ENCODE data around the gene PINK1. TPM values are rescaled to one million over a fixed set of nuclear protein-coding genes. Genes with fewer than 3 reads are reported as not detected.

Gene PINK1
- total RNA-seq, 1 donor from 2014 or later = 61.9 TPM

- DNase-seq (ENCODE audit: low spot score) = no peak
These were observed 22.3 kb upstream of the PINK1 start for GRCh38 chr1:20610970-20611369.

- no peak for DNase-seq (ENCODE audit: low spot score)
These were observed 21.6 kb upstream of the PINK1 start for GRCh38 chr1:20611652-20612051.

DNA sequence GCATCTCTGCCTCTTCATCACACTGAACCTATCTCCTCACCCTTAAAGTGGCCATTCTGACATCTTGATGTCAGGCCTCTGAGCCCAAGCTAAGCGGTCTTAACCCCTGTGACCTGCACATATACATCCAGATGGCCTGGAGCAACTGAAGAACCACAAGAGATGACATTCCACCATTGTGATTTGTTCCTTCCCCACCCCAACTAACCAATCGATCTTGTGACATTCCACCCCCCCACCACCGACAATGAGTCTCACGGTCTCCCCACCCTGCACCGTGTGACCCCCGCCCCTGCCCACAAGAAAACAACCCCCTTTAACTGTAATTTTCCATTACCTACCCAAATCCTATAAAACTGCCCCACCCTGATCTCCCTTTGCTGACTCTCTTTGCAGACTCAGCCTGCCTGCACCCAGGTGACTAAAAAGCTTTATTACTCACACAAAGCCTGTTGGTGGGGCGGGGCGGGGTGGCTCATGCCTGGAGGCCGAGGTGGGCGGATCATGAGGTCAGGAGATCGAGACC, 21.0 kb upstream of the PINK1 start:
- no peak for DNase-seq (ENCODE audit: low spot score)

DNA sequence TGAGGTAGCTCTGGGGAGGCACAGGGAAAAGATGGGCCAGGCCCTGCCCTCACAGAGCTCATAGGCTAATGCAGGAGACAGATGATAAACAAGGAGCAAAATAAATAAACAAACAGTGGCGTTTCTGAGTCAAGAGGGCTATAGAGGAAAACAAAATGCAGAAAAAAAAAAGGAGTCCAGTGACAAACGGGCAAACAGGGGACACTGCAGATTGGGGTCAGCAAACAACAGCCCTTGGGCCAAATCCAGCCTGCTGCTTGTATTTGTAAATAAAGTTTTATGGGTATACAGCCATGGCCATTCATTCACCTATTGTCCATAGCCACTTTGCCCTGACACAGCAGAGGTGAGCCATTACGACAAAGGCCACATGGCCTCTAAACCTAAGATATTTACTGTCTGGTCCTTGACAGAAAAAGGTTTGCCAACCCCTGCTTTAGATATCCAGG, 19.1 kb upstream of the PINK1 start:
- no peak for DNase-seq (ENCODE audit: low spot score)

GRCh38 chr1:20615946-20616846, 17.1 kb upstream of the PINK1 start:
- no peak for DNase-seq (ENCODE audit: low spot score)

DNA sequence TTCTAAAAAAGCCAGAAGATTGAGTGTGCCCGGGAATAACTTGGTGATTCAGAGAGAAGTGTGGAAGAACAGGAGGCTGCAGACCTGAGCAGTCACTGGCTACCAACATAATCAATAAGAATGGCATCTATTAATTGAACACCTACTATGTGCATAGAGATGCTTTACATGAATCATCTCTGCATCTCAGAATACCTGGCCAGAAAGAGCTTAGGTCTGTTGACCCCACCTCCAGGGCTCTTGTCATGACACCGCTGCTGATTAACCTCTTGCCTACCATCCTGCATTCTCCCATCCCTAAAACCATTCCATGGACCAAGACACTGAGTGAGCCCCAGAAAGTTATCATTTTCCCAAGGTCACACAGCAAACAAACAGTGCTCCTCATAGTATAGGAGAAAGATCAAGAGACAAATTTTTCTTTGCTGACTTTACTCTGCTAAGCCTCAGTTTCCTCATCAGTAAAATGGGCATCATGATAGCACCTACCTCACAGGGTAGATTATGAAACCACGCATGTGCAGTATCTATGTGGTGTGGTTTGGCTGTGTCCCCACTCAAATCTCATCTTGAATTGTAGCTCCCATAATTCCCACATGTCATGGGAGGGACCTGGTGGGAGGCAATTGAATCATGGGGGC, 16.3 kb upstream of the PINK1 start:
- no peak for DNase-seq (ENCODE audit: low spot score)

GRCh38 chr1:20618550-20618949, 14.7 kb upstream of the PINK1 start:
- no peak for DNase-seq (ENCODE audit: low spot score)

GRCh38 chr1:20619999-20620398, 13.3 kb upstream of the PINK1 start:
- no peak for DNase-seq (ENCODE audit: low spot score)

- DNase-seq (ENCODE audit: low spot score) = no peak
These were observed 12.2 kb upstream of the PINK1 start for GRCh38 chr1:20621012-20621411.

- no peak for DNase-seq (ENCODE audit: low spot score)
These were observed 8.5 kb upstream of the PINK1 start for GRCh38 chr1:20624709-20625108.

- DNase-seq (ENCODE audit: low spot score) = no peak
These were observed 7.8 kb upstream of the PINK1 start for GRCh38 chr1:20625176-20626097.

DNA sequence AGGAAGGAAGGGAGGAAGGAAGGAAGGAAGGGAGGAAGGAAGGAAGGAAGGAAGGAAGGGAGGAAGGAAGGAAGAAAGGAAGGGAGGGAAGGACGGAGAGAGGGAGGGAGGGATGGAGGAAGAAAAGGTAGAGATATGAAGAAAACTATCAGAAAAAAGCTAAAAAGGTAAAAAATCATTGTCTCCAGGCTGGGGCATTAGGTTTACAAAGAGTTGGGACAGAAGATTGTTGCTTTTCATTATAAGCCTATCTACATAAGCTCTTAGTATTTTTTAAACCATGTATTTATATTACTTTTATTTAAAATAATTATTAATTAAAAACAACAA, 7.2 kb upstream of the PINK1 start:
- no peak for DNase-seq (ENCODE audit: low spot score)

- no peak for DNase-seq (ENCODE audit: low spot score)
These were observed 6.7 kb upstream of the PINK1 start for GRCh38 chr1:20626524-20626923.

- DNase-seq (ENCODE audit: low spot score) = no peak
These were observed 2.5 kb upstream of the PINK1 start for GRCh38 chr1:20630729-20631128.

DNA sequence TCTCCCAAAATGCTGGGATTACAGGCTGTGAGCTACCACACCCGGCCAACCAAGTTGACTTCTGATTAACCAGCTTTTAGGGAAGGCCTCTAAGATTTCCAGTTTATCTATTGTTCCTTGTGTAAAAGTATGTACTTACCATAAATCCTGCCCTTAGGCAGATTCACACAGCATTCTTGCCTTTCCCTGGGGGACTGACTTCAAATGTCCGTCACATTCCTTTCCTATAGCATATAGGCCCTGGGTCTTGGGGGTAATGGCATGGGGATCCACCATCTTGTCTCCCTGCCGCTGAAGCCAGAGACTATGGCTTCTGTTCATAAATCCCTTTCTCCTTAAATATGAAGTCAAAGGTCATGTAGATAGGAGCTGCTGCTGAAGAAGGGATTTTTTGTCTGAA, 872 bp upstream of the PINK1 start:
- DNase-seq (ENCODE audit: low spot score) = no peak

DNA sequence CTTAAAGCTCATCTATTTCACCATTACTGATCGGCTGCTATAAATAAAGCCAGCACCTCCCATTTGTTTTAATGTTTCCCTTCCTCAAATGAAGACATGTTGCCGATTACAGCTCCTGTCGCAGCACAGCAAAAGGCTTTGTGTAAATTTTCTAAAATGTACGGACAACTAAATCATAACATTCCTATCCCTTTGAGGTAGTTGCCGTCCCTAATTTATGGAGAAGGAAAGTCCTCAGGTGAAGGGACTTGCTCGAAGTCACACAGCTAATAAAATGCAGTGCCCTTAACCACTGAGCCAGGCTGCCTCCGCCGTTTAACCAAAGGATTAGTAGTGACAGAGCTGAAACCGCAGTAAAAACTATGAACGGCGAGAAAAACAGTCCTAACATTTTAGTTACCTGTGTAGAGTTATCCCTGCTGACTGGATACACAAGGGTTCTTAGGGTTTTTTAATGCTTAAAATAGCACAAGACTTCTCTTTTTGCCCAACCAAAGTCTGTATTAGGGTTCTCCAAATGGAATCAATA, 871 bp downstream of the PINK1 start:
- peak; percentile 11 for DNase-seq (ENCODE audit: low spot score)

- DNase-seq (ENCODE audit: low spot score) = peak; percentile 17
These were observed 1.4 kb downstream of the PINK1 start for GRCh38 chr1:20634594-20635084.

DNA sequence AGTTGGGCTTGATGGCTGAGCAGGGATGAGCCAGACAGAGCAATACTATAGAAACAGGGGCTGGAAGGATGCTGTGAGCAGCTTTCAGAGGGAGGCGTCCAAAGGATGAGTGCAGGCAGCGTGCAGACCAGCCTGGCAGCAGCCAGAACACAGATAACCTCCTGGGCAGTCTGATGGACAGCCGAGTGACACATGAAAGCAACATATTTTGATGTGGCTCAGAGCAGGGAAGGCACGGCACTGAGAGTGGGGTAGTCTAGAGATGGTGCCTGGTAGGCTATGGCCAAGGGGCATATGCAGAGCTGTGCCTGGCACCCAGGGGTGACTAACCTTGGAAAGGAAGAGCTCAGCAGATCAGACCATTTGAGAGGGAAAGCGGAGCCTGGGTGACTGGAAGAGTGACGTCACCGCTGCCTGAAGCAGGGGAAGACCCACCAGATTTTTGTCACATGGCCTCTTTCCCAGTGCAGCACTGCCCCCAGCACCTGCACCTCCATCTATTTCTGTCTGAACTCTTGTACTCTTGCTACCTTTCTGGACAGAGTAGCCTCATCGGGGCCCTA, 3.6 kb downstream of the PINK1 start:
- no peak for DNase-seq (ENCODE audit: low spot score)

- DNase-seq (ENCODE audit: low spot score) = peak; percentile 46
These were observed 6.9 kb downstream of the PINK1 start for GRCh38 chr1:20640183-20640597.

DNA sequence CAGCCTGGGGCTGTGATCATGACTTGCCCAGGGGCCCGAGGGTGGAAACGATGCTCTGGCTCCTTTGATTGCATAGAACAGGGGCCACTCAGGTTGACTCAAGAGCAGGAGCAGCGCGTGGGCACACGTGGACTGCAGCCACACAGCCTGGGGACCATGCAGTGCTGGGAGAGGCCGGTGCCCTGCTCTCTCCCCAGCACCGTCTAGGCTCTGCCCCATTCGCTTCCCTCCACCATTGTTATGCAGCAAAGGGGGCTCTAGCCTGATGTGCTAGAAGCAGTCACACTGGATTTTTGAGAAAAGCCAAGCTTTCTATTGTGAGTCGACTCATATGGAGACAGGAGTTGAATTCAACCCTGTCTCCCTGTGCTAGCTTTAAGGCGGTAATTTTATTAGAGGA, 8.7 kb downstream of the PINK1 start:
- no peak for DNase-seq (ENCODE audit: low spot score)

DNA sequence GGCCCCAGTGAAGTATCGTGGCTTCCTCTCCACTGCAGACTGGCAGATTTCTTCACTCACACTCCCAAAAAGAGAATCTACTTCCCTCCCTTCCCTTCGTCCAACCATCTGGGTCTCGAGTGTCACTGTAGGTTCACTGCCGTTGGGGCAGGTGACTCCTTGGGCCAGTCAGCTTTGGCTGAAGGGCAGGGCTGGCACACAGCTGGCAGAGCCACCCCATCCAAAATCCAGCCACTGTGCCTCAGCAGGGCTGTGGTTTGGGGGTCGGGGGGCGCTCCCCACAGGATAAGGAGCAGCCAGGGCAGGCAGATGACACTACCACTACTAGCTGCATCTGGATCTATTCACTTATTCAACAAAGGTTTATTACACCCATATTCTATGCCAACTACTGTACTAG, 9.8 kb downstream of the PINK1 start:
- DNase-seq (ENCODE audit: low spot score) = no peak
